GM03348 (cell line): ENCODE measurements around the gene BCDIN3D.

Experiments
- DNase-seq: peaks from one replicate; pipeline ENCODE4 v3.0.0; 2012; ENCODE audit warnings: low spot score

BCDIN3D gene

GRCh38 chr12:49819786-49820185 is 23.1 kb downstream of the BCDIN3D start:
- DNase-seq, result no peak

GRCh38 chr12:49818241-49818895 is 24.5 kb downstream of the BCDIN3D start:
- DNase-seq, result no peak

GRCh38 chr12:49813131-49813530 is 29.8 kb downstream of the BCDIN3D start:
- DNase-seq, result no peak

- no peak for DNase-seq
Observed at GRCh38 chr12:49811961-49812401, 30.9 kb downstream of the BCDIN3D start.

DNA sequence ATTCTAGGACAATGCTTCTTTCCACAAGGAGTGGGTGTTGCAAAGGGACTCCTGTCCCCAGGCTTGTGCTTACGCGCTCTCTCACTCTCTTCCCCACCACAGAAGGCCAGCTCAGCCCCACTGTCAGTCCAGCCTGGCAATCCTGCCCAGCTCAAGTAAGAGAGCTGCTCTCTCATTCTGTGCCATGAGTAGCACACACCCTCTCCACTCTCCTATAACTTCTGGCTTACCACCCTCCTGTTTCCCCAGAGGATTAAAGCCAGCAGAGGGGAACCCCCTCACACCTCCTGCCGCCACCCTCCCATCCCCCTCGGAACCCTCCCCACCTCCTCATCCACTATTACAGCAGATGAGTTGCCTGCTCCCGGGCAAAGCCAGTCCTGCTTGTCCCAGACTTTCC is 31.8 kb downstream of the BCDIN3D start:
- peak; percentile 2 for DNase-seq

GRCh38 chr12:49809906-49810389 is 33.0 kb downstream of the BCDIN3D start:
- no peak for DNase-seq

GRCh38 chr12:49809381-49809905 is 33.5 kb downstream of the BCDIN3D start:
- DNase-seq, result peak; percentile 48

DNA sequence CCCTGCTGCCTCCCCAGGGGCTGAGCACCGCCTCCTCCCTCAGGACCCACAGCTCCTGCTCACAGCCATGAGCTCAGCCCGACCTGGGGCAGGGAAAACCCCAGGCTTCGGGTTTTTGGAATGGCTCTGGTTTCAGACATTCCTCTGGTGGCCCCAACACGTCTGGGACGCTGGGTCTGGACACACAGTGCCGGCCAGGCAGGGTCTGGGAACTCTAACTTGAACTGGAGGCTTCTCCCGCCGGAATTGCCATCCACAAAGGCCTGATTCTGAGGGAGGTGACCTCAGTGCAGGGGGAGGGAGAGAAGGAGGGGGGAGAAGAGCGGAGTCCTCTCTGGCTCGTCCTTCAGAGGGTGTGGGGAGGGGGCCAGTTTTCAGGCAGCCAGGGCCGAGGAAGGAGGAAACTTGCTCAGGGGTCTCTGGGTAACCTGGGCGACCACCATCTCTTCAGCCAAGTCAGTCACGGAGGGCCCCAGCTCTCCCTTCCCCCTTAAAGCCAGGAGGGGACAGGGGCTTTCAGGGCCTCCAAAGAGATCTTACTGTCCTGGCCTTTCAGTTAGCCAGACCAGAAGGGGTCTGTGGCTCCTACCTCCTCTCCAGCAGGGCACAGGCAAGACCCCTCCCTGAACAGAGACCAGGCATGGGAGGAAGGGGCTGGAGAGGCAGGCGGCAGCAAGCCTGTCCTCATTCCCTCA is 34.1 kb downstream of the BCDIN3D start:
- DNase-seq, result no peak

GRCh38 chr12:49807991-49808580 is 34.8 kb downstream of the BCDIN3D start:
- DNase-seq, result no peak

DNA sequence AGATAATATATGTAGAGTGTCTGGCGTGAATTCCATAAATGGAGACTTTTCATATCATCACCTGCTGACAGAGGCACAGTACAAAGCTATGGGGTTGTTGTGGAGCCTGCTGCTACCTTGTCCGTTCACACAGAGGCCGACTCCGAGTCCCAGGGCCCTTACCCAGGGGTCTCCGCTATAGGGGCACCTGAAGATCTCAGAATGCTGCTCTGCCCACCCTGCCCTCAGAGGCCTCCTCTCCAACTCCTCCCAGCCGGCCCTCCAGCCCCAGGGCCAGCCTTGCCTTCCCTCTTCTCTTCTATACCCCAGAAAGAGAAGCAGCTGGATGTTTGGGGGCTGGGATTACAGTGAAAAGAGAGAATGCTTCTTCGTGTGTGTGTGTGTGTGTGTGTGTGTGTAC is 36.0 kb downstream of the BCDIN3D start:
- DNase-seq, result no peak

DNA sequence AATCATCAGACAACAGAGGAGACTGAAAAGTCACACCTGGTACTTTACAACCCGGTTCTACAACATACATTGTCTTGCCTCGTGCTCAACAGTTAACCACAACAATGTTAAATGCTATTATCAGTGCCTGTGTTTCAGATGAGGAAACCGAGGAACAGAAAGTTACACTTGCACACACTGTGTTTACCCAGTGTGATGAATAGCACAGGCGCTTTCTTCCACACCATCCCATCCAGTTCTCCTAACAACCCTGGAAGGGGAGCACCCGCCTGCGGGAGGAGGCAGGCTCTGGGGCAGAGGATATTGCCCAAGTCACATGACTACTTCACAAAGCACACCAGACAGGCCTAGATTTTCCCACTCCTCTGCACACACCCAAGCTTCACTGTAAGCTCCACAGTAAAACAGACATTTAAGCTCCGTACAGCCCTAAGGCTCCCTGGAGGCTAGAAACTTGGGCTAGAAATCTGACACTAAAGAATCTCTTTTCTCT is 36.5 kb downstream of the BCDIN3D start:
- no peak for DNase-seq

GRCh38 chr12:49805409-49805808 is 37.5 kb downstream of the BCDIN3D start:
- no peak for DNase-seq

DNA sequence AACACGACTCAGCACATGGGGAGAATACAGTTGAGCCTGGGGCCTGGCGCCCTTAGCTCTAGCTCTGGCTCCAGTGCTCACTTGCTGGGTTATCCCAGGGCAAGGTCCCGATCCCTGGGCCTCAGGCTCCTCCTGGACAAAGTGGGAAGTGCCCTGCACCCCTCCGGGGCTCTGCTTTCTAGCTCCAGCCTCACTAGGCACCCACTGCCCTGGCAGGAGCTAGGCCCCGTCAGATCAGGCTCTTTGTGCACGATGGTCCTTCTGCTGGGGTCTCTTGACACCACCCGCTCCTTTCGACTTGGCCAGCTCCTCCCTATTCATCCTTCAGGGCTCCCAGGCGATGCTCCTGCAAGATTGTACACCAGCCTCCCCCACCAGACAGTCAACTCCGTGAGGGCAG is 38.1 kb downstream of the BCDIN3D start:
- DNase-seq, result no peak

GRCh38 chr12:49803693-49804450 is 39.0 kb downstream of the BCDIN3D start:
- no peak for DNase-seq

GRCh38 chr12:49801141-49802063 is 41.5 kb downstream of the BCDIN3D start:
- no peak for DNase-seq

- no peak for DNase-seq
Observed at GRCh38 chr12:49800421-49801140, 42.3 kb downstream of the BCDIN3D start.

DNA sequence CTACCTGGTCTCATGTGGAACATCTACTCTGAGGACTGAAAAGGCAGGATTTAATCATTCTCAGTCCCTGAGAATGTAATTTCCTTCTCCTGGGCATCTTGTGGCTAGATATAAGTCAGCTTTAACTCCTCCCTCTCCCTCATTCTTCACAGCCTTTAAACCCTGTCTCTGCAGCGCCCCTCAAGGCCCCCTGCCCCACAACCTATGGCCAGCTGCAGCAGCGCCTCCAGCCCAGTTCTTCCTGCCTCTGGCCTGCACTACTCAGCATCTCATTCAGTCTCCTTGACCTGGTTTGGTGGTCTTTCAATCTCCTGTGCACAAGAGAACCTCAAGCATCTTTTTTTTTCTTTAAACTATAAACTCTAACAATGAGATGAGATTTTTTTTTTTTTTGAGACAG is 44.0 kb downstream of the BCDIN3D start:
- no peak for DNase-seq

GRCh38 chr12:49798248-49798647 is 44.7 kb downstream of the BCDIN3D start:
- no peak for DNase-seq

DNA sequence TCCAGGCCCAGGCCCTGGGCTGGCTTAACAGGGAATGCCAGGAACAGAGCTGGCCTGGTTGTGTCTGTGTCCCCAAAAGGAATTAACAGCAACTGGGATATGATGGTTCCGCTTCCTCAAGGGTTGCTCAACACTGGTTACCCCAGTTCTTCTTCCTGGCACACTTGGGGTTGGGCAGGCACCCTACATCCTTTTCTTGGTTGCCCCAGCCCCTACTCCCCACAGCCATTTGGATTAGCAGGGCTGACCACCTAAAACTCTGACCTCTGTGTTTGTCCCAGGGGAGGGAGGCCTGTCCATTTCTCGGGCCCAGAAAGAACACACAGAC is 45.5 kb downstream of the BCDIN3D start:
- DNase-seq, result no peak
